ENCODE measurements around the gene CCNYL1. TPM values are rescaled to one million over a fixed set of nuclear protein-coding genes. Genes with fewer than 3 reads are reported as not detected.
"Not testable (repeated sequence)": the region's sequence is repeated elsewhere in the genome, so short reads cannot be mapped to it uniquely, and the experiment has no call there.

CCNYL1 gene
- total and polyA plus RNA-seq, 2 donors from 2014 or later, result 6.7 to 14.6 TPM

DNA sequence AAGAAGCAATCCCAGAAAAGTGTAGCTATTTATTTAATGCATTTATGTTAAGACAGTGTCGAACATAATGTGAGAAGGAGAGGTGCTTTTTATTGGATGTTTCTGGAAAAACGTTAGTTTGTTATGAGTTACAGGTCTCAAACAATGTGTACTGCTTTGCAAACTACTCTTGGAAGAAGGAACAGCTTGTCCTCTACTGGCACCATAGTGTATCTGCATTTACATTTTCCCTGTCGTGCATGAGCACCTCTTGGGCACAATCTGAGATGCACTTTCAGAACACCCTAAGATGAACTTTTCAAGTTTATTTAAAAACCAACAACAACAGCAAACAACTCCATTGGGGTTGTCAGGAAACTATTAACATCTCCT, 22.8 kb downstream of the CCNYL1 start:
- Histone ChIP-seq H3K27me3 (ENCODE audit: control insufficient read depth, insufficient read depth, low read length) (no peaks in the 10 kb centered on the region), H3K4me1 (ENCODE audit: control insufficient read depth in 2 of 3, insufficient read depth in 2 of 3, low read depth in 1 of 3, low read length in 3 of 3) (peaks cover 0 to 7% (median 0%) of the 10 kb centered on the region in 3 donors), H3K27ac (ENCODE audit: low read depth in 2 of 2, low read length in 2 of 2) (peak overlapping the region in 1 of 2 donors; percentile 39), H3K9me3 (ENCODE audit: control insufficient read depth in 2 of 3, insufficient read depth in 1 of 3, low read length in 3 of 3) (no peaks in the 10 kb centered on the region), H3K9ac (ENCODE audit: low read length in 3 of 3) (peak overlapping the region in 1 of 3 donors; percentile 36), H3K36me3 (ENCODE audit: control insufficient read depth in 2 of 3, insufficient read depth in 3 of 3, low read length in 3 of 3) (no peaks in the 10 kb centered on the region), H3K4me3 (ENCODE audit: low read length in 3 of 3) (peak overlapping the region in 1 of 3 donors; percentile 7)
- peak; percentile 66 for TF ChIP-seq CTCF (IDR thresholded peaks at IDR 0.05; ENCODE audit: borderline replicate concordance, extremely low read depth, insufficient read depth)
- DNase-seq (peak in 2 of 5 donors; percentile 51 to 58), FAIRE-seq (no peak)
- intact Hi-C loops (cut with DNase I), result no loop called here

DNA sequence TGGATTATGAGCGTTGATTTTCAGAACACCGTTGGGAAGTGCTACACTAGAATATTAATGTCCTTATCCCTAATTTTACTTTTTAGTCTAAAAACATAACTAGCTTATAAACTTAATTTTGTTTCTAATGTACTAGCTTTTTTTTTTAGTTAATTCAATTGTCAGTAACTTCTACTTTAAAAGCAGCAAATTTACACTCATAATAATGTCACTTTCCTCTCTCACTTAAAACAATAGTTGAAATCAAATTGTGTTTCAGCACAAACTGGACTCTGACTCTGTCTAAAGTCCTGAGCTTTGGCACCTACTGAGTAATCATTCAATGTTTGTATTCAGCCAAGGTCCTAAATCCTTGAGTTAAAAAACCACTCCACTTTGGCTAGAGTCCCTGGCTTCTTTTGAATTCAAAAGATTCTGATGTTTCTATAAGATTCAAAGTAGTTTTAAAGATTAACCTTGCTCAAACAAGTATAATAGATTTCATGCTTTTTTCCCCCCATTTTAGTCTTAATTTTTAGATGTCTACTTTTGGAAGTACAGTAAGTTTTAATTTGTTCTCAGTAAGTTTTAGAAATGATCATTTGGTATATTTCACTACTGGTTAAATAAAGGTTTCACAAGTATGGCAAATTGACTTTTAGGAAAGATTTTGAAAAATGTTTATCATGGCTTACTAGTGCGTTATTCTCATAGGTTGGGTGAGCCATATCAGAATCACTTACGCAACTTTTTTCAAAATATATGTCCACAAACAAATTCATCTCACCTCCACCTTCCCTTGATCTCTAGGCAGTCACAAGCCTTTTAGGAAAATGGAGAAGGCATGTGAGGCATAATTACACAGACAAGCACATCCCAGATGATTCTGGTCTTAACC, 23.4 kb downstream of the CCNYL1 start:
- no peaks in the 10 kb centered on the region for H3K9me3 ChIP-seq (ENCODE audit: control insufficient read depth in 2 of 3, insufficient read depth in 1 of 3, low read length in 3 of 3)
- intact Hi-C loops (cut with DNase I), result no loop called here

DNA sequence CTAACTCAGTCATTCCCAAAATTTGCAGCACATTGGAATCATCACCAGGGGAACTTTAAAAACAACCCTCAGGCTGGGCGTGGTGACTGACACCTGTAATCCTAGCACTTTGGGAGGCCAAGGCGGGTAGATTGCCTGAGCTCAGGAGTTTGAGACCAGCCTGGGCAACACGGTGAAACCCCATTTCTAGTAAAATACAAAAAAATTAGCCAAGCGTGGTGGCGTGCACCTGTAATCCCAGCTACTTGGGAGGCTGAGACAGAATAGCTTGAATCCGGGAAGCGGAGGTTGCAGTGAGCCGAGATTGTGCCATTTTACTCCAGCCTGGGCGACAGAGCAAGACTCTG, 24.0 kb downstream of the CCNYL1 start:
- H3K9ac ChIP-seq (ENCODE audit: low read length in 3 of 3); H3K4me3 ChIP-seq (ENCODE audit: low read length in 3 of 3); FAIRE-seq; H3K36me3 ChIP-seq (ENCODE audit: control insufficient read depth in 2 of 3, insufficient read depth in 3 of 3, low read length in 3 of 3); intact Hi-C loops (cut with DNase I); DNase-seq; H3K4me1 ChIP-seq (ENCODE audit: control insufficient read depth in 2 of 3, insufficient read depth in 2 of 3, low read depth in 1 of 3, low read length in 3 of 3); H3K27ac ChIP-seq (ENCODE audit: low read depth in 2 of 2, low read length in 2 of 2); H3K9me3 ChIP-seq (ENCODE audit: control insufficient read depth in 2 of 3, insufficient read depth in 1 of 3, low read length in 3 of 3); H3K27me3 ChIP-seq (ENCODE audit: control insufficient read depth, insufficient read depth, low read length): not testable (repeated sequence)

More for the DNA sequence above, 23.4 kb downstream of the CCNYL1 start:
- H3K27me3 ChIP-seq (ENCODE audit: control insufficient read depth, insufficient read depth, low read length), result no peaks in the 10 kb centered on the region
- no peaks in the 10 kb centered on the region for H3K36me3 ChIP-seq (ENCODE audit: control insufficient read depth in 2 of 3, insufficient read depth in 3 of 3, low read length in 3 of 3)
- FAIRE-seq (peak; percentile 88), DNase-seq (peak in 1 of 5 donors; percentile 20)
- H3K27ac ChIP-seq (ENCODE audit: low read depth in 2 of 2, low read length in 2 of 2), result no peak overlapping the region
- peaks cover 0 to 7% (median 0%) of the 10 kb centered on the region in 3 donors for H3K4me1 ChIP-seq (ENCODE audit: control insufficient read depth in 2 of 3, insufficient read depth in 2 of 3, low read depth in 1 of 3, low read length in 3 of 3)
- H3K9ac ChIP-seq (ENCODE audit: low read length in 3 of 3), result no peak overlapping the region
- no peak for TF ChIP-seq CTCF (IDR thresholded peaks at IDR 0.05; ENCODE audit: borderline replicate concordance, extremely low read depth, insufficient read depth)
- H3K4me3 ChIP-seq (ENCODE audit: low read length in 3 of 3), result peak overlapping the region in 1 of 3 donors; percentile 7

- no peak for DNase-seq
- Histone ChIP-seq H3K9me3 (ENCODE audit: control insufficient read depth in 2 of 3, insufficient read depth in 1 of 3, low read length in 3 of 3) (no peaks in the 10 kb centered on the region), H3K4me1 (ENCODE audit: control insufficient read depth in 2 of 3, insufficient read depth in 2 of 3, low read depth in 1 of 3, low read length in 3 of 3) (no peaks in the 10 kb centered on the region), H3K27ac (ENCODE audit: low read depth in 2 of 2, low read length in 2 of 2) (no peak overlapping the region), H3K9ac (ENCODE audit: low read length in 3 of 3) (no peak overlapping the region), H3K36me3 (ENCODE audit: control insufficient read depth in 2 of 3, insufficient read depth in 3 of 3, low read length in 3 of 3) (peaks cover 0 to 8% (median 2%) of the 10 kb centered on the region in 3 donors), H3K4me3 (ENCODE audit: low read length in 3 of 3) (no peak overlapping the region), H3K27me3 (ENCODE audit: control insufficient read depth, insufficient read depth, low read length) (no peaks in the 10 kb centered on the region)
- no peak for FAIRE-seq
- TF ChIP-seq CTCF (IDR thresholded peaks at IDR 0.05; ENCODE audit: borderline replicate concordance, extremely low read depth, insufficient read depth), result no peak
- intact Hi-C loops (cut with DNase I), result loop anchor here (10.0 kb wide), 2 partner anchors 291 to 331 kb away; no protein-coding TSS in a partner anchor
Observed at GRCh38 chr2:207743514-207743913, 32.1 kb downstream of the CCNYL1 start.
